Fibroblast of villous mesenchyme (primary cell): ENCODE results near the gene DLK1. TPM values are rescaled to one million over a fixed set of nuclear protein-coding genes. Genes with fewer than 3 reads are reported as not detected.

ENCODE experiments used
- DNase-seq: peaks from one replicate; pipeline ENCODE4 v3.0.0-alpha.2; 2010; ENCODE audit warnings: low read depth
- H3K4me3 ChIP-seq: 2 replicates; pipeline ENCODE4 v1.5.1; 2011; ENCODE audit warnings: low read depth, mild to moderate bottlenecking, low read length
- total RNA-seq: library from RNA; depleted of rRNA; stranded (reverse); fragments of >200 nt; gene quantifications from 2 replicates; pipeline ENCODE4 v1.2.3, GENCODE V29; 2012
- TF ChIP-seq, protein P1 (sequence below): IDR thresholded peaks from 2 replicates; pipeline ENCODE4 v1.5.1; 2012; ENCODE audit warnings: low read depth, mild to moderate bottlenecking, low read length; ENCODE audit not compliant: insufficient read depth

DLK1 gene
- total RNA-seq, 1 donor: not detected

- DNase-seq: no peak
- no peak overlapping the region for H3K4me3 ChIP-seq
- TF ChIP-seq, protein P1, sequence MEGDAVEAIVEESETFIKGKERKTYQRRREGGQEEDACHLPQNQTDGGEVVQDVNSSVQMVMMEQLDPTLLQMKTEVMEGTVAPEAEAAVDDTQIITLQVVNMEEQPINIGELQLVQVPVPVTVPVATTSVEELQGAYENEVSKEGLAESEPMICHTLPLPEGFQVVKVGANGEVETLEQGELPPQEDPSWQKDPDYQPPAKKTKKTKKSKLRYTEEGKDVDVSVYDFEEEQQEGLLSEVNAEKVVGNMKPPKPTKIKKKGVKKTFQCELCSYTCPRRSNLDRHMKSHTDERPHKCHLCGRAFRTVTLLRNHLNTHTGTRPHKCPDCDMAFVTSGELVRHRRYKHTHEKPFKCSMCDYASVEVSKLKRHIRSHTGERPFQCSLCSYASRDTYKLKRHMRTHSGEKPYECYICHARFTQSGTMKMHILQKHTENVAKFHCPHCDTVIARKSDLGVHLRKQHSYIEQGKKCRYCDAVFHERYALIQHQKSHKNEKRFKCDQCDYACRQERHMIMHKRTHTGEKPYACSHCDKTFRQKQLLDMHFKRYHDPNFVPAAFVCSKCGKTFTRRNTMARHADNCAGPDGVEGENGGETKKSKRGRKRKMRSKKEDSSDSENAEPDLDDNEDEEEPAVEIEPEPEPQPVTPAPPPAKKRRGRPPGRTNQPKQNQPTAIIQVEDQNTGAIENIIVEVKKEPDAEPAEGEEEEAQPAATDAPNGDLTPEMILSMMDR: no peak
Measured at GRCh38 chr14:100727086-100727872, 587 bp downstream of the DLK1 start.

DNA sequence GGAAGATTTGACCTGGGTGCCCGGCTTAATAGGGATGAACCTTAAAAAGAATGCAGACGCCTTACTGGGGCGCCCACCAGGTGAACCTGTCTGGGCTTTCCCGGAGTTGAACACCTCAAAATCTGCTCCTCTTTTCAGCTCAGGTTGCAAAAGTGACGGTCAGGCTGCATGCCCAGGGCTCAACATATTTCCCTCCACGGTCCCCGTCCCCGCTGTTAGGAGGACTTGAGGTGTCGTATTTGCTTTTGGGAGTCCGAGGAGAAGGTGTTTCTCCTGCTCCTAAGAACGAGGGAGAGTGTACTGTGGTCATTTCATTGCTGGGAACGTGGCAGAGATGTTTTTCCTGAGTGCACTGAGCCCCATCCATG, 1.2 kb downstream of the DLK1 start:
- TF ChIP-seq, protein P1: no peak
- no peak overlapping the region for H3K4me3 ChIP-seq
- no peak for DNase-seq

GRCh38 chr14:100728962-100729361, 2.3 kb downstream of the DLK1 start:
- no peak for DNase-seq
- TF ChIP-seq, protein P1: no peak

DNA sequence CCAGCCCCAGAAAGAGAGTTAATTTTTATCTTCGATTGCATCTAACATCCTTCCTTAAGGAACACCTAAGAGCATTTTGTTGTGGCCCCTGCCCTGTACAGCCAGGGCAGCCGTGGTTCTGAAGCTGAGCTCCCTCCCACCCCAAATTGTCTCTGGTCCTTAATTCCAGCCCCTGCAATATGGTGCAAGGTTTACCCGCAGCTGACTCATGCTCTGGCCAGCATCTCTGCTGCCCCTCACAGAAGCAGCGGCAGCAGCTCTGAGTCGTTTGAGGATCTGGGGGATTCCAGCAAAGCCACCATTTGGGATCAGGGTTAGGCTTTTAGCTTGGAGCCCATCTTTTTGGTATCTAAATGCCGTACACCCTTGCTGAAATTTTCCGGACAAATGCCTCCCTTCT, 3.3 kb downstream of the DLK1 start:
- no peak for DNase-seq
- no peak overlapping the region for H3K4me3 ChIP-seq
- TF ChIP-seq, protein P1: no peak

More at GRCh38 chr14:100728962-100729361, 2.3 kb downstream of the DLK1 start:
- no peak overlapping the region for H3K4me3 ChIP-seq

DNA sequence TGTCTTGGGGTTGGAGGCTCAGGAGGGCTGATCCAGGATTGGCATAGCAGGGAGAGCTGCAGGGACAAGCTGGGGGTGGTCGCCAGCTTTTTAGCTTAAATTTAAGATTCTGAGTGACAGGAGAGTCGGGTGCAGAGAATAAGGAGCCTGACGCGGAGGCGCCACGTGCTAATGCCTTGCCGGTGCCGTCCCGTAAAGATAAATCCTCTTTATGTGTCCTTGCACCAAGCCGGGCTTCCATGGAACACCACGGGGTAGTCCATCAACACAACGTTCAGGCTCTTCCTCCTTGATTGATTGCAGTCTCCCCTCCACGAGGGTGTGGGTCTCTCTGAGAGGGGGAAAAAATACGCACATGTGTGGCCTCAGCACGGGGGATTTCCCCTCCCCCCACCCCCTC, 3.9 kb downstream of the DLK1 start:
- TF ChIP-seq, protein P1: no peak

DNA sequence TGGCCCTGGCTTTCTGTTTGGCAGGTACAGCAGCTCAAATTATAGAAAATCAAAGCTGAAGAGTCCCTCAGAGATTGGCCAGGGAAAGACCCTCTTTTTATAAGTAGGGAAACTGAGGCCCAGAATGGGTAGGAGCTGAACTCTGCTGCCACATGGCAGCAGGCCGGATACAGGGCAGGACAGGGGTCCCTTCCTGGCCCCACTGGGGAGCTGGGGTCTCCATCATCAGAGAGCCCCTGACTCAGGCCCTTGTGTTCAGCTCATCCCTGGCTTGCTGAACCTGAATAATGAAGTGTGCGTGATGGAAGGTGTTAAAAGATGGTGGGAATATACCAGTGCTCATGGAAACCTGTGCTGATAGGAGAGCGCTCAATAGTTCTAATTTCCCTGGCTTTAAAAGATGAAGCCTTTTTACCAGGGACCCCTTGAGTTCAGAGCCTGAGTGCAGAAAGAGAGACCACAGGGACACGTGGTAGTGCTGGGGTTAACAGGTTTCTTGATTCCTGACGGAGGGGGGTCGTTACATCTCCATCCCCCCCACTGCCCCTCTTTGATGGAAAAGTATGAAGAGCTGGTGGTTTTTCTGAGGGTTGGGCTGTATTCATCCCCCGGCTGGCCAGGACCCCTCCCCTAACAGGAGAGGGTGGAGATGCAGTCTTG, 4.4 kb downstream of the DLK1 start:
- DNase-seq: no peak
- TF ChIP-seq, protein P1: no peak

More for the DNA sequence above, 3.9 kb downstream of the DLK1 start:
- no peak for DNase-seq
- H3K4me3 ChIP-seq: no peak overlapping the region

More for the DNA sequence above, 4.4 kb downstream of the DLK1 start:
- no peak overlapping the region for H3K4me3 ChIP-seq
